Amniotic stem cell (primary cell): Measurements from ENCODE around the gene PRKD2.

Source experiments
- DNase-seq: peaks from one replicate; lab custom pipeline; 2025; lab: John Stamatoyannopoulos, UW

The PRKD2 gene

GRCh38 chr19:46700704-46701103 lies 16.2 kb downstream of the PRKD2 start:
- no peak for DNase-seq

- DNase-seq = no peak
Measured at GRCh38 chr19:46698395-46699321, 18.3 kb downstream of the PRKD2 start.

GRCh38 chr19:46697204-46697960 lies 19.5 kb downstream of the PRKD2 start:
- DNase-seq = no peak

- DNase-seq = no peak
Measured at GRCh38 chr19:46696866-46697203, 20.1 kb downstream of the PRKD2 start.

GRCh38 chr19:46696052-46696451 lies 20.9 kb downstream of the PRKD2 start:
- DNase-seq = no peak

- DNase-seq = no peak
Measured at GRCh38 chr19:46693760-46694159, 23.2 kb downstream of the PRKD2 start.

- DNase-seq = no peak
Measured at GRCh38 chr19:46692918-46693722, 23.8 kb downstream of the PRKD2 start.

GRCh38 chr19:46691948-46692347 lies 25.0 kb downstream of the PRKD2 start:
- no peak for DNase-seq

GRCh38 chr19:46691104-46691503 lies 25.8 kb downstream of the PRKD2 start:
- DNase-seq = no peak

- no peak for DNase-seq
Measured at GRCh38 chr19:46689358-46689757, 27.6 kb downstream of the PRKD2 start.

GRCh38 chr19:46687438-46688145 lies 29.3 kb downstream of the PRKD2 start:
- DNase-seq = no peak

- no peak for DNase-seq
Measured at GRCh38 chr19:46685189-46685588, 31.7 kb downstream of the PRKD2 start.

GRCh38 chr19:46678110-46678732 lies 38.7 kb downstream of the PRKD2 start:
- no peak for DNase-seq

- no peak for DNase-seq
Measured at GRCh38 chr19:46674416-46675178, 42.3 kb downstream of the PRKD2 start.

- peak; percentile 11 for DNase-seq
Measured at GRCh38 chr19:46670813-46671212, 46.1 kb downstream of the PRKD2 start.

GRCh38 chr19:46668662-46669061 lies 48.3 kb downstream of the PRKD2 start:
- DNase-seq = no peak

- no peak for DNase-seq
Measured at GRCh38 chr19:46665072-46665471, 51.8 kb downstream of the PRKD2 start.

- DNase-seq = peak; percentile 73
Measured at GRCh38 chr19:46661735-46662592, 55.0 kb downstream of the PRKD2 start.

- DNase-seq = peak; percentile 99
Measured at GRCh38 chr19:46661020-46661731, 55.7 kb downstream of the PRKD2 start, which contains the start of gene DACT3. Gene DACT3, minus strand, starts transcription at chr19:46661182. Its CDS starts 118 bp downstream, at chr19:46661064.
